SH-SY5Y (cell line): ENCODE results near the gene TSPEAR.

Experiments
- GATA2 ChIP-seq: IDR thresholded peaks from 2 replicates; pipeline ENCODE4 v1.6.1; 2011; ENCODE audit warnings: mild to moderate bottlenecking, low read depth, low read length
- GATA3 ChIP-seq: IDR thresholded peaks from 2 replicates; pipeline ENCODE4 v1.6.1; 2011; ENCODE audit warnings: low read depth, mild to moderate bottlenecking, low read length, moderate library complexity

DNA sequence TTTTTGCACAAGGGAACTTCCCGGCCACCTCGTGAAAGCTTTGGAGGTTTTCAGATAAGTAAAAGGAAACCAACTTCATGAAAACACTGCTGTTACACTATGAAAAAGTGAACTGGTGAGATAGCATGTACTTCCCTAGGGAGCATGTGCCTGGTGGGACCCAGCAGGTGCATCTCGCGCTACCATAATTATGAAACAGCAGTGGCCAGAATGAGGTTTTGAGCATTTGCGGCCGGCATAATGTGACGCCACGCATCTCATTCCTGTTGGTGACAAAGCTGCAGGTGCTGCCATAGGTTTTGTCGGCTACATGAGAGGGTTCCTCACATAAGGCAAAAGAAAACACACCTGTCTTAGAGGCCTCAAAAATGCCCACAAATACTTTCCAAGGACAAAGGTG, 154.5 kb downstream of the TSPEAR start:
- TF ChIP-seq GATA2 (no peak), GATA3 (no peak)
